ENCODE data around the gene GGTLC3. TPM values are rescaled to one million over a fixed set of nuclear protein-coding genes. Genes with fewer than 3 reads are reported as not detected.
A peak's percentile ranks its signal among the peaks of the same experiment; 100 is the strongest.
"Not testable (repeated sequence)": the region's sequence is repeated elsewhere in the genome, so short reads cannot be mapped to it uniquely, and the experiment has no call there.

GGTLC3 gene
- total and polyA plus RNA-seq, 2 of the 4 experiments (the other 2 are of a cell fraction), result not detected

DNA sequence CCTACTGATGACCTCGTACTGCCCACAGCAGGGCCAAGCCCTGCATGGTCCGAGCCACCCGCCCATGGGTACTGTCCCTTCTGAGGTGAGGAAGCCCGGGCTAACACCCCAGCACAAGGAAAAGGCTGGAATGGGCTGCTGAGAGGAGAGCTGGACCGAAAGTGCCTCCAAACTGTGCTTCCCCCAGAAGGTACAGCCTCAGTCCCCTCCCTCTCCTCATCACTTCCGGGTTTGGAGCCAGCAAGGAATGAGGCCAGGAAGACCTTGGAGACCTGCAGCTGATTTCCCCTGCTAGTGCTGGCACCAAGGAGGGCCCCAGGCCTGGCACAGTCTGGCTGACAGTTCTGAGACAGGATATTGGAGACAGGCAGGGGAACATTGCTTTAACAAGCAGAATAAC is 41.0 kb upstream of the GGTLC3 start:
- H3K9me1 ChIP-seq (ENCODE audit: insufficient read depth, low read length); H2AK5ac ChIP-seq (ENCODE audit: low read depth, low read length); H4K91ac ChIP-seq (ENCODE audit: insufficient read depth, low read depth, low read length); BruUV-seq (replicated peaks); H3K4me2 ChIP-seq (ENCODE audit: low read depth, low read length); POLR2A ChIA-PET (ENCODE audit: unreplicated experiment); H3K23ac ChIP-seq (ENCODE audit: low read depth, low read length); in situ Hi-C loops (cut with MboI; ENCODE audit: low sequenced_read_pairs); dilution Hi-C loops (cut with HindIII; ENCODE audit: low sequenced_read_pairs, unreplicated experiment); H3K4me3 ChIP-seq (ENCODE audit: insufficient read depth, low read depth, low read length); H2BK20ac ChIP-seq (ENCODE audit: low read depth, low read length); H2AFZ ChIP-seq (replicated peaks; ENCODE audit: low read length, poor library complexity); H2BK120ac ChIP-seq (ENCODE audit: low read depth, low read length); DNase-seq; H3K79me1 ChIP-seq (ENCODE audit: low read depth in 1 of 2, low read length in 2 of 2); H3K56ac ChIP-seq (ENCODE audit: extremely low read depth, insufficient read depth, low read length); H3K9ac ChIP-seq (ENCODE audit: low read depth, low read length); H2BK5ac ChIP-seq (ENCODE audit: low read depth, low read length, poor library complexity, severe bottlenecking); H4K20me1 ChIP-seq (ENCODE audit: insufficient read depth, low read length); H2BK15ac ChIP-seq (ENCODE audit: low read depth, low read length); H2AK9ac ChIP-seq (replicated peaks; ENCODE audit: low read depth, low read length, poor library complexity); H3K36me3 ChIP-seq (ENCODE audit: control insufficient read depth, insufficient read depth, low read length); H3K27ac ChIP-seq (ENCODE audit: insufficient read depth, low read length); H3K4ac ChIP-seq (ENCODE audit: low read depth, low read length); H3K9me3 ChIP-seq (ENCODE audit: control insufficient read depth, insufficient read depth, low read length); CTCF ChIA-PET; H3K14ac ChIP-seq (replicated peaks; ENCODE audit: low read depth, low read length); H3K18ac ChIP-seq (ENCODE audit: low read depth, low read length); intact Hi-C loops (cut with micrococcal nuclease); H3K27me3 ChIP-seq (ENCODE audit: control insufficient read depth, insufficient read depth, low read length); H3K4me1 ChIP-seq (ENCODE audit: control insufficient read depth, insufficient read depth, low read length); ATAC-seq (ENCODE audit: low read depth); H4K5ac ChIP-seq (ENCODE audit: low read depth, low read length); H4K8ac ChIP-seq (ENCODE audit: low read depth in 2 of 2, low read length in 2 of 2): not testable (repeated sequence)
- WGBS, 2 experiments (ENCODE audit: extremely low coverage in 2 of 2, insufficient read length in 1 of 2), result no CpG with 5 or more reads among the region's 6 CpGs

DNA sequence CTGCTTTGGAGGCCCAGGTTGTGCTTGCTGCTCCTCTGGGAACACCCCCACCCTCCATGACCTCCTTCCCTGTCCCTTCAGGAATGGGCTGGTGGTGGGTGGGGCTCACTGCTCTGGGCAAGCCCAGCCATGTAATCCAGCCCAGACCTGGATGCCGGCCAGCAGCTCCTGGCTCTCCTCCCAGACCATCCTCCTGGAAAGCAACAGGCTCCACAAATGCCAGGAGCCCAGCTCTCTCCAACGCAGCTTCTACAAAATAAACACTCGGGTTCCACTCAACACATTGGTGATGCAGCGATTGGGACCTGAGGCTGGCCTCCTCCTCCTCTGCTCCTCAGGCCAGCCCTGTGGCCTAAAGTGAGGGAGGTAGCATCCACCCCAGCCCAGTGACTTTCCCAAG is 40.6 kb upstream of the GGTLC3 start:
- H3K18ac ChIP-seq (ENCODE audit: low read depth, low read length); H3K4me2 ChIP-seq (ENCODE audit: low read depth, low read length); H3K27ac ChIP-seq (ENCODE audit: insufficient read depth, low read length); BruUV-seq (replicated peaks); H2BK20ac ChIP-seq (ENCODE audit: low read depth, low read length); intact Hi-C loops (cut with micrococcal nuclease); H3K56ac ChIP-seq (ENCODE audit: extremely low read depth, insufficient read depth, low read length); in situ Hi-C loops (cut with MboI; ENCODE audit: low sequenced_read_pairs); H2BK15ac ChIP-seq (ENCODE audit: low read depth, low read length); H2AFZ ChIP-seq (replicated peaks; ENCODE audit: low read length, poor library complexity); H3K4me3 ChIP-seq (ENCODE audit: insufficient read depth, low read depth, low read length); POLR2A ChIA-PET (ENCODE audit: unreplicated experiment); H3K4me1 ChIP-seq (ENCODE audit: control insufficient read depth, insufficient read depth, low read length); H2BK5ac ChIP-seq (ENCODE audit: low read depth, low read length, poor library complexity, severe bottlenecking); H3K79me1 ChIP-seq (ENCODE audit: low read depth in 1 of 2, low read length in 2 of 2); H4K5ac ChIP-seq (ENCODE audit: low read depth, low read length); H3K27me3 ChIP-seq (ENCODE audit: control insufficient read depth, insufficient read depth, low read length); H2AK9ac ChIP-seq (replicated peaks; ENCODE audit: low read depth, low read length, poor library complexity); H3K23ac ChIP-seq (ENCODE audit: low read depth, low read length); H3K9me1 ChIP-seq (ENCODE audit: insufficient read depth, low read length); H4K91ac ChIP-seq (ENCODE audit: insufficient read depth, low read depth, low read length); H3K9ac ChIP-seq (ENCODE audit: low read depth, low read length); H4K20me1 ChIP-seq (ENCODE audit: insufficient read depth, low read length); H3K4ac ChIP-seq (ENCODE audit: low read depth, low read length); H3K14ac ChIP-seq (replicated peaks; ENCODE audit: low read depth, low read length); H3K9me3 ChIP-seq (ENCODE audit: control insufficient read depth, insufficient read depth, low read length); H2BK120ac ChIP-seq (ENCODE audit: low read depth, low read length); H2AK5ac ChIP-seq (ENCODE audit: low read depth, low read length); CTCF ChIA-PET; DNase-seq; dilution Hi-C loops (cut with HindIII; ENCODE audit: low sequenced_read_pairs, unreplicated experiment); H3K36me3 ChIP-seq (ENCODE audit: control insufficient read depth, insufficient read depth, low read length); H4K8ac ChIP-seq (ENCODE audit: low read depth in 2 of 2, low read length in 2 of 2): not testable (repeated sequence)
- no CpG with 5 or more reads among the region's 4 CpGs for WGBS, 2 experiments (ENCODE audit: extremely low coverage in 2 of 2, insufficient read length in 1 of 2)
- peak; percentile 93 for ATAC-seq (ENCODE audit: low read depth)
